Parathyroid adenoma (tissue), 2 donors: ENCODE measurements around the gene PAEP.

Experiments used
- H2AFZ ChIP-seq: fragments of 300-600 bp; sonication (generic); one replicate; pipeline ENCODE4 v1.7.0; 2017; ENCODE audit warnings: antibody characterized with exemption, mild to moderate bottlenecking
- H3K27ac ChIP-seq: fragments of 300-600 bp; sonication (generic); one replicate; pipeline ENCODE4 v1.7.0; 2017
- H3K27me3 ChIP-seq: fragments of 300-600 bp; sonication (generic); one replicate; pipeline ENCODE4 v1.7.0; 2017; ENCODE audit warnings: low read length; ENCODE audit not compliant: control insufficient read depth, insufficient read depth
- H3K36me3 ChIP-seq: fragments of 300-600 bp; sonication (generic); one replicate; pipeline ENCODE4 v1.7.0; 2017; ENCODE audit warnings: low read length; ENCODE audit not compliant: control insufficient read depth, insufficient read depth
- H3K4me1 ChIP-seq: fragments of 300-600 bp; sonication (generic); one replicate; pipeline ENCODE4 v1.7.0; 2017; ENCODE audit warnings: control low read depth
- H3K4me2 ChIP-seq: fragments of 300-600 bp; sonication (generic); one replicate; pipeline ENCODE4 v1.7.0; 2017; ENCODE audit warnings: low read length
- H3K4me3 ChIP-seq: fragments of 300-600 bp; sonication (generic); one replicate; pipeline ENCODE4 v1.7.0; 2017; ENCODE audit warnings: low read depth, low read length
- H3K79me2 ChIP-seq: fragments of 300-600 bp; sonication (generic); one replicate; pipeline ENCODE4 v1.7.0; 2017; ENCODE audit warnings: control low read depth
- H3K9ac ChIP-seq: fragments of 300-600 bp; sonication (generic); one replicate; pipeline ENCODE4 v1.7.0; 2017; ENCODE audit warnings: mild to moderate bottlenecking
- H3K9me3 ChIP-seq: fragments of 300-600 bp; sonication (generic); one replicate; pipeline ENCODE4 v1.7.0; 2017; ENCODE audit warnings: low read length; ENCODE audit not compliant: control insufficient read depth
- CTCF ChIP-seq: fragments of 300-600 bp; sonication (generic); IDR thresholded peaks from one replicate; pipeline ENCODE4 v1.7.0; 2017; ENCODE audit warnings: antibody characterized with exemption, mild to moderate bottlenecking
- donor health status: primary hyperparathyroidism.

PAEP gene

GRCh38 chr9:135614821-135615665, 53.5 kb downstream of the PAEP start:
- H3K4me2 ChIP-seq: no peak overlapping the region
- no peaks in the 10 kb centered on the region for H3K79me2 ChIP-seq
- no peaks in the 10 kb centered on the region for H3K27me3 ChIP-seq
- no peaks in the 10 kb centered on the region for H3K36me3 ChIP-seq
- TF ChIP-seq CTCF: no peak
- no peaks in the 10 kb centered on the region for H3K9me3 ChIP-seq
- no peak overlapping the region for H3K9ac ChIP-seq
- no peaks in the 10 kb centered on the region for H3K4me1 ChIP-seq
- no peak overlapping the region for H3K4me3 ChIP-seq
- no peak overlapping the region for H3K27ac ChIP-seq
- no peak overlapping the region for H2AFZ ChIP-seq

GRCh38 chr9:135615666-135616618, 54.4 kb downstream of the PAEP start:
- no peak overlapping the region for H2AFZ ChIP-seq
- no peaks in the 10 kb centered on the region for H3K4me1 ChIP-seq
- H3K4me3 ChIP-seq: no peak overlapping the region
- no peaks in the 10 kb centered on the region for H3K27me3 ChIP-seq
- no peaks in the 10 kb centered on the region for H3K36me3 ChIP-seq
- no peak overlapping the region for H3K27ac ChIP-seq
- H3K9ac ChIP-seq: no peak overlapping the region
- H3K79me2 ChIP-seq: no peaks in the 10 kb centered on the region
- H3K4me2 ChIP-seq: no peak overlapping the region
- no peak for TF ChIP-seq CTCF
- no peaks in the 10 kb centered on the region for H3K9me3 ChIP-seq
